Suprapubic skin (tissue), 4 donors: ENCODE measurements around the gene NRCAM. TPM values are rescaled to one million over a fixed set of nuclear protein-coding genes. Genes with fewer than 3 reads are reported as not detected.

ENCODE experiments used
- DNase-seq, 2 donors: peaks; one replicate each; pipeline ENCODE4 v3.0.0-alpha.2; 2019; ENCODE audit warnings: low spot score in 2 of 2
- H3K27ac ChIP-seq: fragments of 200-600 bp; sonication (generic); one replicate; pipeline ENCODE4 v1.5.1; 2019
- H3K27me3 ChIP-seq: fragments of 200-600 bp; sonication (generic); one replicate; pipeline ENCODE4 v1.5.1; 2019
- H3K36me3 ChIP-seq: fragments of 200-600 bp; sonication (generic); one replicate; pipeline ENCODE4 v1.5.1; 2019
- H3K4me1 ChIP-seq: fragments of 200-600 bp; sonication (generic); one replicate; pipeline ENCODE4 v1.5.1; 2019
- H3K4me3 ChIP-seq: fragments of 200-600 bp; sonication (generic); one replicate; pipeline ENCODE4 v1.5.1; 2019; ENCODE audit warnings: mild to moderate bottlenecking
- H3K9me3 ChIP-seq: fragments of 200-600 bp; sonication (generic); one replicate; pipeline ENCODE4 v1.5.1; 2019
- EP300 ChIP-seq: sonication (generic); formaldehyde crosslinking; IDR thresholded peaks from one replicate; pipeline ENCODE4 v1.6.1; 2017; ENCODE audit warnings: antibody characterized with exemption
- POLR2A ChIP-seq, 2 donors: fragments of 450-650 bp; IDR thresholded peaks; one replicate each; pipeline ENCODE4 v1.6.1; 2017; ENCODE audit warnings: antibody characterized with exemption in 2 of 2, mild to moderate bottlenecking in 2 of 2, moderate library complexity in 2 of 2
- POLR2AphosphoS5 ChIP-seq, 3 donors: sonication (generic); formaldehyde crosslinking; IDR thresholded peaks; one replicate each; pipeline ENCODE4 v1.6.1; 2017; ENCODE audit warnings: antibody characterized with exemption in 3 of 3
- WGBS: methylation state at CpG from one replicate; pipeline ENCODE4 v1.1.5; 2018; 5-methylcytosine and 5-hydroxymethylcytosine counted together
- total RNA-seq, 4 donors: library from RNA; depleted of rRNA; stranded (reverse); fragments of >200 nt; gene quantifications; one replicate each; pipeline ENCODE4 v1.1.0, GENCODE V29; 2016
- TF ChIP-seq, protein P1 (sequence below), 2 donors: fragments of 200-600 bp in 1 of 2; fragments of 450-650 bp in 1 of 2; sonication (generic) in 1 of 2; IDR thresholded peaks; one replicate each; pipeline ENCODE4 v1.5.1; 2016 to 2019; ENCODE audit warnings: antibody characterized with exemption in 2 of 2, mild to moderate bottlenecking in 1 of 2, moderate library complexity in 1 of 2

NRCAM gene
- total RNA-seq, 4 donors from 2014 or later: 2.3 to 7.2 (median 2.8) TPM

GRCh38 chr7:108203537-108203936 is 252.7 kb downstream of the NRCAM start:
- no peaks in the 10 kb centered on the region for H3K9me3 ChIP-seq
- H3K4me1 ChIP-seq: no peaks in the 10 kb centered on the region
- no peak overlapping the region for H3K4me3 ChIP-seq
- no peaks in the 10 kb centered on the region for H3K27me3 ChIP-seq
- no peaks in the 10 kb centered on the region for H3K36me3 ChIP-seq
- 60% methylated on average over 3 of the region's 5 CpGs for WGBS
- no peak for DNase-seq
- TF ChIP-seq EP300 (no peak), POLR2A (IDR thresholded peaks at IDR 0.05) (no peak), POLR2AphosphoS5 (IDR thresholded peaks at IDR 0.05) (no peak)
- TF ChIP-seq, protein P1, sequence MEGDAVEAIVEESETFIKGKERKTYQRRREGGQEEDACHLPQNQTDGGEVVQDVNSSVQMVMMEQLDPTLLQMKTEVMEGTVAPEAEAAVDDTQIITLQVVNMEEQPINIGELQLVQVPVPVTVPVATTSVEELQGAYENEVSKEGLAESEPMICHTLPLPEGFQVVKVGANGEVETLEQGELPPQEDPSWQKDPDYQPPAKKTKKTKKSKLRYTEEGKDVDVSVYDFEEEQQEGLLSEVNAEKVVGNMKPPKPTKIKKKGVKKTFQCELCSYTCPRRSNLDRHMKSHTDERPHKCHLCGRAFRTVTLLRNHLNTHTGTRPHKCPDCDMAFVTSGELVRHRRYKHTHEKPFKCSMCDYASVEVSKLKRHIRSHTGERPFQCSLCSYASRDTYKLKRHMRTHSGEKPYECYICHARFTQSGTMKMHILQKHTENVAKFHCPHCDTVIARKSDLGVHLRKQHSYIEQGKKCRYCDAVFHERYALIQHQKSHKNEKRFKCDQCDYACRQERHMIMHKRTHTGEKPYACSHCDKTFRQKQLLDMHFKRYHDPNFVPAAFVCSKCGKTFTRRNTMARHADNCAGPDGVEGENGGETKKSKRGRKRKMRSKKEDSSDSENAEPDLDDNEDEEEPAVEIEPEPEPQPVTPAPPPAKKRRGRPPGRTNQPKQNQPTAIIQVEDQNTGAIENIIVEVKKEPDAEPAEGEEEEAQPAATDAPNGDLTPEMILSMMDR (IDR thresholded peaks at IDR 0.05): no peak
- H3K27ac ChIP-seq: no peak overlapping the region

- 65% methylated on average over 4 of the region's 4 CpGs for WGBS
- TF ChIP-seq POLR2AphosphoS5 (IDR thresholded peaks at IDR 0.05) (no peak), EP300 (no peak), POLR2A (IDR thresholded peaks at IDR 0.05) (no peak)
- TF ChIP-seq, protein P1 (IDR thresholded peaks at IDR 0.05): no peak
- H3K9me3 ChIP-seq: no peaks in the 10 kb centered on the region
- no peaks in the 10 kb centered on the region for H3K36me3 ChIP-seq
- no peaks in the 10 kb centered on the region for H3K4me1 ChIP-seq
- DNase-seq: no peak
- H3K4me3 ChIP-seq: no peak overlapping the region
- H3K27ac ChIP-seq: no peak overlapping the region
- H3K27me3 ChIP-seq: no peaks in the 10 kb centered on the region
Measured at GRCh38 chr7:108202743-108203142, 253.5 kb downstream of the NRCAM start.

- TF ChIP-seq POLR2A (IDR thresholded peaks at IDR 0.05) (no peak), EP300 (no peak), POLR2AphosphoS5 (IDR thresholded peaks at IDR 0.05) (no peak)
- TF ChIP-seq, protein P1 (IDR thresholded peaks at IDR 0.05): no peak
Measured at GRCh38 chr7:108201766-108202165, 254.5 kb downstream of the NRCAM start.

GRCh38 chr7:108200326-108200725 is 255.9 kb downstream of the NRCAM start:
- 33% methylated on average over 1 of the region's 1 CpG for WGBS
- H3K27me3 ChIP-seq: no peaks in the 10 kb centered on the region
- H3K9me3 ChIP-seq: no peaks in the 10 kb centered on the region
- no peak for DNase-seq
- H3K36me3 ChIP-seq: no peaks in the 10 kb centered on the region
- H3K4me3 ChIP-seq: no peak overlapping the region
- TF ChIP-seq EP300: no peak
- H3K4me1 ChIP-seq: no peaks in the 10 kb centered on the region
- no peak overlapping the region for H3K27ac ChIP-seq

More at GRCh38 chr7:108201766-108202165, 254.5 kb downstream of the NRCAM start:
- Histone ChIP-seq H3K27me3 (no peaks in the 10 kb centered on the region), H3K9me3 (no peaks in the 10 kb centered on the region), H3K4me3 (no peak overlapping the region), H3K36me3 (no peaks in the 10 kb centered on the region), H3K4me1 (no peaks in the 10 kb centered on the region), H3K27ac (no peak overlapping the region)
- WGBS: 49% methylated on average over 2 of the region's 2 CpGs
- DNase-seq: no peak

GRCh38 chr7:108197371-108198091 is 258.7 kb downstream of the NRCAM start:
- no peaks in the 10 kb centered on the region for H3K36me3 ChIP-seq
- no peak overlapping the region for H3K4me3 ChIP-seq
- DNase-seq: no peak
- H3K4me1 ChIP-seq: no peaks in the 10 kb centered on the region
- WGBS: 76% methylated on average over 3 of the region's 3 CpGs
- TF ChIP-seq POLR2A (IDR thresholded peaks at IDR 0.05): no peak
- no peak for TF ChIP-seq POLR2AphosphoS5 (IDR thresholded peaks at IDR 0.05)
- TF ChIP-seq, protein P1 (IDR thresholded peaks at IDR 0.05): no peak
- no peak for TF ChIP-seq EP300
- no peaks in the 10 kb centered on the region for H3K9me3 ChIP-seq
- no peaks in the 10 kb centered on the region for H3K27me3 ChIP-seq
- H3K27ac ChIP-seq: no peak overlapping the region
